GM23338 (cell line): ENCODE data around the gene KRTAP20-2. TPM values are rescaled to one million over a fixed set of nuclear protein-coding genes. Genes with fewer than 3 reads are reported as not detected.

Experiments
- ATAC-seq: fragments of 200-7000 bp; cut with Tn5 transposase; 3 replicates; pipeline ENCODE4 v1.9.1; 2020
- DNase-seq: peaks from one replicate; pipeline ENCODE4 v3.0.0-alpha.2; 2015; ENCODE audit warnings: low spot score
- H2AFZ ChIP-seq: fragments of 200-600 bp; sonication (generic); 2 replicates; pipeline ENCODE4 v1.8.0; 2016; ENCODE audit warnings: antibody characterized with exemption, mild to moderate bottlenecking, moderate library complexity
- H3F3A ChIP-seq: fragments of 200-600 bp; sonication (generic); replicated peaks from 2 replicates; pipeline ENCODE4 v1.8.0; 2017; ENCODE audit warnings: antibody characterized with exemption, mixed run types, low read depth
- H3K27ac ChIP-seq: fragments of 200-600 bp; sonication (generic); 2 replicates; pipeline ENCODE4 v1.6.1; 2016; ENCODE audit warnings: low read depth
- H3K27me3 ChIP-seq: fragments of 200-600 bp; sonication (generic); 2 replicates; pipeline ENCODE4 v1.8.0; 2016; ENCODE audit warnings: mild to moderate bottlenecking, mixed run types, moderate library complexity; ENCODE audit not compliant: insufficient read depth
- H3K36me3 ChIP-seq: fragments of 200-600 bp; sonication (generic); 2 replicates; pipeline ENCODE4 v1.8.0; 2016; ENCODE audit warnings: mild to moderate bottlenecking; ENCODE audit not compliant: insufficient read depth
- H3K4me1 ChIP-seq: fragments of 200-600 bp; sonication (generic); 2 replicates; pipeline ENCODE4 v1.8.0; 2016; ENCODE audit warnings: mild to moderate bottlenecking, moderate library complexity; ENCODE audit not compliant: insufficient read depth
- H3K4me2 ChIP-seq: fragments of 200-600 bp; sonication (generic); 2 replicates; pipeline ENCODE4 v1.7.1; 2017; ENCODE audit warnings: mixed run types
- H3K4me3 ChIP-seq: fragments of 200-600 bp; sonication (generic); 2 replicates; pipeline ENCODE4 v1.6.1; 2016; ENCODE audit warnings: mixed run types
- H3K79me2 ChIP-seq: fragments of 200-600 bp; sonication (generic); replicated peaks from 2 replicates; pipeline ENCODE4 v1.8.0; 2017; ENCODE audit warnings: mild to moderate bottlenecking; ENCODE audit not compliant: insufficient read depth
- H3K9me2 ChIP-seq: fragments of 200-600 bp; sonication (generic); 2 replicates; pipeline ENCODE4 v1.8.0; 2017; ENCODE audit not compliant: insufficient read depth
- H4K20me1 ChIP-seq: fragments of 200-600 bp; sonication (generic); replicated peaks from 2 replicates; pipeline ENCODE4 v1.8.0; 2017; ENCODE audit warnings: mild to moderate bottlenecking; ENCODE audit not compliant: insufficient read depth
- H3K27ac Mint-ChIP-seq: 2 replicates; pipeline ENCODE4 v1.8.0; 2020; ENCODE audit warnings: inconsistent platforms, mild to moderate bottlenecking, moderate library complexity, mixed read lengths
- H3K27me3 Mint-ChIP-seq: 3 replicates; pipeline ENCODE4 v1.8.0; 2022; ENCODE audit warnings: low read depth, mild to moderate bottlenecking, moderate library complexity, mixed read lengths, inconsistent platforms; ENCODE audit not compliant: insufficient read depth, poor library complexity
- H3K36me3 Mint-ChIP-seq: 3 replicates; pipeline ENCODE4 v1.8.0; 2021; ENCODE audit warnings: low read depth, mild to moderate bottlenecking, inconsistent platforms, moderate library complexity, mixed read lengths
- H3K4me1 Mint-ChIP-seq: 3 replicates; pipeline ENCODE4 v1.8.0; 2020; ENCODE audit warnings: mild to moderate bottlenecking, inconsistent platforms, mixed read lengths
- H3K4me3 Mint-ChIP-seq: 3 replicates; pipeline ENCODE4 v1.8.0; 2021; ENCODE audit warnings: moderate library complexity, mild to moderate bottlenecking, inconsistent platforms, mixed read lengths
- H3K9me3 Mint-ChIP-seq: 3 replicates; pipeline ENCODE4 v1.8.0; 2020; ENCODE audit warnings: moderate library complexity, mild to moderate bottlenecking, inconsistent platforms, mixed read lengths
- CREB1 ChIP-seq: fragments of 250-450 bp; sonication (Bioruptor Pico); IDR thresholded peaks from 2 replicates; pipeline ENCODE4 v1.5.0; 2020; ENCODE audit warnings: low read depth, mild to moderate bottlenecking, moderate library complexity
- EZH2 ChIP-seq: fragments of 200-600 bp; sonication (generic); IDR thresholded peaks from one replicate; pipeline ENCODE4 v1.8.0; 2017; ENCODE audit warnings: antibody characterized with exemption, mild to moderate bottlenecking, low read depth; ENCODE audit not compliant: unreplicated experiment
- EZH2phosphoT487 ChIP-seq: fragments of 200-600 bp; sonication (generic); IDR thresholded peaks from one replicate; pipeline ENCODE4 v1.8.1; 2018; ENCODE audit warnings: antibody characterized with exemption; ENCODE audit not compliant: unreplicated experiment
- JUNB ChIP-seq: IDR thresholded peaks from one replicate; pipeline ENCODE4 v1.6.1; 2016; ENCODE audit warnings: antibody characterized with exemption; ENCODE audit not compliant: unreplicated experiment
- NANOG ChIP-seq: IDR thresholded peaks from 2 replicates; pipeline ENCODE4 v1.6.1; 2016; ENCODE audit warnings: antibody characterized with exemption, borderline replicate concordance
- POLR2AphosphoS5 ChIP-seq: IDR thresholded peaks from 2 replicates; pipeline ENCODE4 v1.6.1; 2016; ENCODE audit warnings: antibody characterized with exemption, low read depth
- STAT1 ChIP-seq: IDR thresholded peaks from one replicate; pipeline ENCODE4 v1.6.1; 2016; ENCODE audit warnings: antibody characterized with exemption; ENCODE audit not compliant: unreplicated experiment
- ZNF331 ChIP-seq: fragments of 250-450 bp; sonication (Bioruptor Pico); IDR thresholded peaks from 2 replicates; pipeline ENCODE4 v1.5.0; 2020; ENCODE audit warnings: low read depth, mild to moderate bottlenecking, moderate library complexity
- polyA plus RNA-seq: library from polyadenylated mRNA; unstranded; fragments of >200 nt; fragmentation: Nextera tagmentation; extraction: Ambion mirVana; gene quantifications from 2 replicates; pipeline ENCODE4 v1.2.1, GENCODE V29; 2016
- total RNA-seq: library from RNA; depleted of rRNA; stranded (reverse); fragments of >200 nt; shearing (Covaris generic); gene quantifications from 2 replicates; pipeline ENCODE4 v1.2.3, GENCODE V29; 2014
- TF ChIP-seq, protein P1 (sequence below): IDR thresholded peaks from one replicate; pipeline ENCODE4 v1.6.1; 2018; ENCODE audit warnings: antibody characterized with exemption; ENCODE audit not compliant: unreplicated experiment
- TF ChIP-seq, protein P2 (sequence below), 2 experiments: fragments of 200-600 bp in 1 of 2; sonication (generic) in 1 of 2; conservative IDR thresholded peaks; 2 replicates each; pipeline versions ENCODE4 v1.5.1 to v1.6.1; 2016 to 2017; ENCODE audit warnings: antibody characterized with exemption in 2 of 2, low read depth in 2 of 2, mild to moderate bottlenecking in 2 of 2, moderate library complexity in 1 of 2
- TF ChIP-seq, protein P3 (sequence below): fragments of 250-450 bp; sonication (Bioruptor Pico); IDR thresholded peaks from 2 replicates; pipeline ENCODE4 v1.5.0; 2020; ENCODE audit warnings: mild to moderate bottlenecking, moderate library complexity
- TF ChIP-seq, protein P4 (sequence below): IDR thresholded peaks from 2 replicates; pipeline ENCODE4 v1.6.1; 2016; ENCODE audit warnings: antibody characterized with exemption

KRTAP20-2 gene
- total and polyA plus RNA-seq, 2 experiments from 2014 or later: not detected

DNA sequence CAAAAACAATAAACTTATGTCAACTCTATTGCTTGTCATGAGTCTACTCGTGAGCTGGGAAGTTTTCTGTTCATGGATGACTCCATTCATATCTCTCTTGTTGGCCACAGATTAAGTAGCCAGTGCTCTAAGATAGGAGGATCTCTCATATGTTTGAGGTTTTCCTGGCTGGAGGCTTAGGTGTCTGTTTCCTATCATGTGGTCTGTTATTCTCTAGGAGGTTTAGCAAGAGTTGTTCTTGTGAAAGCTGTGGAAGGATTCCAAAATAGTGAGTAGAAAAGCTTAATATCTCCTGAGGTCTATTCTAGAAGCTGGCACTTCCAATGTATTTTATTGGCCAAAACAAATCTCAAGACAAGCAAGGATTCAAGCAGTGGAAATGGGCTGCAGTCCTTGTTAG, 5.8 kb upstream of the KRTAP20-2 start:
- H3K9me3 Mint-ChIP-seq: peaks cover 15% of the 10 kb centered on the region
- no peak overlapping the region for H3K27ac ChIP-seq

More for the DNA sequence above, 5.8 kb upstream of the KRTAP20-2 start:
- Histone ChIP-seq H3K4me3 (no peak overlapping the region), H3K79me2 (no peaks in the 10 kb centered on the region), H4K20me1 (no peaks in the 10 kb centered on the region), H3F3A (no peaks in the 10 kb centered on the region), H3K36me3 (no peaks in the 10 kb centered on the region), H3K4me1 (no peaks in the 10 kb centered on the region; the same call in 1 of the 2 replicates), H3K9me2 (peaks cover 13% of the 10 kb centered on the region), H3K27me3 (no peaks in the 10 kb centered on the region), H2AFZ (no peak overlapping the region), H3K4me2 (no peak overlapping the region)
- H3K4me1 Mint-ChIP-seq: no peaks in the 10 kb centered on the region; the same call in 2 of the 3 replicates
- ATAC-seq: no peak
- no peak for TF ChIP-seq STAT1
- no peak for TF ChIP-seq NANOG
- TF ChIP-seq, protein P1, sequence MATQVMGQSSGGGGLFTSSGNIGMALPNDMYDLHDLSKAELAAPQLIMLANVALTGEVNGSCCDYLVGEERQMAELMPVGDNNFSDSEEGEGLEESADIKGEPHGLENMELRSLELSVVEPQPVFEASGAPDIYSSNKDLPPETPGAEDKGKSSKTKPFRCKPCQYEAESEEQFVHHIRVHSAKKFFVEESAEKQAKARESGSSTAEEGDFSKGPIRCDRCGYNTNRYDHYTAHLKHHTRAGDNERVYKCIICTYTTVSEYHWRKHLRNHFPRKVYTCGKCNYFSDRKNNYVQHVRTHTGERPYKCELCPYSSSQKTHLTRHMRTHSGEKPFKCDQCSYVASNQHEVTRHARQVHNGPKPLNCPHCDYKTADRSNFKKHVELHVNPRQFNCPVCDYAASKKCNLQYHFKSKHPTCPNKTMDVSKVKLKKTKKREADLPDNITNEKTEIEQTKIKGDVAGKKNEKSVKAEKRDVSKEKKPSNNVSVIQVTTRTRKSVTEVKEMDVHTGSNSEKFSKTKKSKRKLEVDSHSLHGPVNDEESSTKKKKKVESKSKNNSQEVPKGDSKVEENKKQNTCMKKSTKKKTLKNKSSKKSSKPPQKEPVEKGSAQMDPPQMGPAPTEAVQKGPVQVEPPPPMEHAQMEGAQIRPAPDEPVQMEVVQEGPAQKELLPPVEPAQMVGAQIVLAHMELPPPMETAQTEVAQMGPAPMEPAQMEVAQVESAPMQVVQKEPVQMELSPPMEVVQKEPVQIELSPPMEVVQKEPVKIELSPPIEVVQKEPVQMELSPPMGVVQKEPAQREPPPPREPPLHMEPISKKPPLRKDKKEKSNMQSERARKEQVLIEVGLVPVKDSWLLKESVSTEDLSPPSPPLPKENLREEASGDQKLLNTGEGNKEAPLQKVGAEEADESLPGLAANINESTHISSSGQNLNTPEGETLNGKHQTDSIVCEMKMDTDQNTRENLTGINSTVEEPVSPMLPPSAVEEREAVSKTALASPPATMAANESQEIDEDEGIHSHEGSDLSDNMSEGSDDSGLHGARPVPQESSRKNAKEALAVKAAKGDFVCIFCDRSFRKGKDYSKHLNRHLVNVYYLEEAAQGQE: no peak
- TF ChIP-seq ZNF331 (CRISPR knock-in tag): no peak
- TF ChIP-seq, protein P2, sequence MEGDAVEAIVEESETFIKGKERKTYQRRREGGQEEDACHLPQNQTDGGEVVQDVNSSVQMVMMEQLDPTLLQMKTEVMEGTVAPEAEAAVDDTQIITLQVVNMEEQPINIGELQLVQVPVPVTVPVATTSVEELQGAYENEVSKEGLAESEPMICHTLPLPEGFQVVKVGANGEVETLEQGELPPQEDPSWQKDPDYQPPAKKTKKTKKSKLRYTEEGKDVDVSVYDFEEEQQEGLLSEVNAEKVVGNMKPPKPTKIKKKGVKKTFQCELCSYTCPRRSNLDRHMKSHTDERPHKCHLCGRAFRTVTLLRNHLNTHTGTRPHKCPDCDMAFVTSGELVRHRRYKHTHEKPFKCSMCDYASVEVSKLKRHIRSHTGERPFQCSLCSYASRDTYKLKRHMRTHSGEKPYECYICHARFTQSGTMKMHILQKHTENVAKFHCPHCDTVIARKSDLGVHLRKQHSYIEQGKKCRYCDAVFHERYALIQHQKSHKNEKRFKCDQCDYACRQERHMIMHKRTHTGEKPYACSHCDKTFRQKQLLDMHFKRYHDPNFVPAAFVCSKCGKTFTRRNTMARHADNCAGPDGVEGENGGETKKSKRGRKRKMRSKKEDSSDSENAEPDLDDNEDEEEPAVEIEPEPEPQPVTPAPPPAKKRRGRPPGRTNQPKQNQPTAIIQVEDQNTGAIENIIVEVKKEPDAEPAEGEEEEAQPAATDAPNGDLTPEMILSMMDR (conservative IDR thresholded peaks at IDR 0.05; ENCODE audit: low read depth in 2 of 2): no peak
- TF ChIP-seq, protein P3, sequence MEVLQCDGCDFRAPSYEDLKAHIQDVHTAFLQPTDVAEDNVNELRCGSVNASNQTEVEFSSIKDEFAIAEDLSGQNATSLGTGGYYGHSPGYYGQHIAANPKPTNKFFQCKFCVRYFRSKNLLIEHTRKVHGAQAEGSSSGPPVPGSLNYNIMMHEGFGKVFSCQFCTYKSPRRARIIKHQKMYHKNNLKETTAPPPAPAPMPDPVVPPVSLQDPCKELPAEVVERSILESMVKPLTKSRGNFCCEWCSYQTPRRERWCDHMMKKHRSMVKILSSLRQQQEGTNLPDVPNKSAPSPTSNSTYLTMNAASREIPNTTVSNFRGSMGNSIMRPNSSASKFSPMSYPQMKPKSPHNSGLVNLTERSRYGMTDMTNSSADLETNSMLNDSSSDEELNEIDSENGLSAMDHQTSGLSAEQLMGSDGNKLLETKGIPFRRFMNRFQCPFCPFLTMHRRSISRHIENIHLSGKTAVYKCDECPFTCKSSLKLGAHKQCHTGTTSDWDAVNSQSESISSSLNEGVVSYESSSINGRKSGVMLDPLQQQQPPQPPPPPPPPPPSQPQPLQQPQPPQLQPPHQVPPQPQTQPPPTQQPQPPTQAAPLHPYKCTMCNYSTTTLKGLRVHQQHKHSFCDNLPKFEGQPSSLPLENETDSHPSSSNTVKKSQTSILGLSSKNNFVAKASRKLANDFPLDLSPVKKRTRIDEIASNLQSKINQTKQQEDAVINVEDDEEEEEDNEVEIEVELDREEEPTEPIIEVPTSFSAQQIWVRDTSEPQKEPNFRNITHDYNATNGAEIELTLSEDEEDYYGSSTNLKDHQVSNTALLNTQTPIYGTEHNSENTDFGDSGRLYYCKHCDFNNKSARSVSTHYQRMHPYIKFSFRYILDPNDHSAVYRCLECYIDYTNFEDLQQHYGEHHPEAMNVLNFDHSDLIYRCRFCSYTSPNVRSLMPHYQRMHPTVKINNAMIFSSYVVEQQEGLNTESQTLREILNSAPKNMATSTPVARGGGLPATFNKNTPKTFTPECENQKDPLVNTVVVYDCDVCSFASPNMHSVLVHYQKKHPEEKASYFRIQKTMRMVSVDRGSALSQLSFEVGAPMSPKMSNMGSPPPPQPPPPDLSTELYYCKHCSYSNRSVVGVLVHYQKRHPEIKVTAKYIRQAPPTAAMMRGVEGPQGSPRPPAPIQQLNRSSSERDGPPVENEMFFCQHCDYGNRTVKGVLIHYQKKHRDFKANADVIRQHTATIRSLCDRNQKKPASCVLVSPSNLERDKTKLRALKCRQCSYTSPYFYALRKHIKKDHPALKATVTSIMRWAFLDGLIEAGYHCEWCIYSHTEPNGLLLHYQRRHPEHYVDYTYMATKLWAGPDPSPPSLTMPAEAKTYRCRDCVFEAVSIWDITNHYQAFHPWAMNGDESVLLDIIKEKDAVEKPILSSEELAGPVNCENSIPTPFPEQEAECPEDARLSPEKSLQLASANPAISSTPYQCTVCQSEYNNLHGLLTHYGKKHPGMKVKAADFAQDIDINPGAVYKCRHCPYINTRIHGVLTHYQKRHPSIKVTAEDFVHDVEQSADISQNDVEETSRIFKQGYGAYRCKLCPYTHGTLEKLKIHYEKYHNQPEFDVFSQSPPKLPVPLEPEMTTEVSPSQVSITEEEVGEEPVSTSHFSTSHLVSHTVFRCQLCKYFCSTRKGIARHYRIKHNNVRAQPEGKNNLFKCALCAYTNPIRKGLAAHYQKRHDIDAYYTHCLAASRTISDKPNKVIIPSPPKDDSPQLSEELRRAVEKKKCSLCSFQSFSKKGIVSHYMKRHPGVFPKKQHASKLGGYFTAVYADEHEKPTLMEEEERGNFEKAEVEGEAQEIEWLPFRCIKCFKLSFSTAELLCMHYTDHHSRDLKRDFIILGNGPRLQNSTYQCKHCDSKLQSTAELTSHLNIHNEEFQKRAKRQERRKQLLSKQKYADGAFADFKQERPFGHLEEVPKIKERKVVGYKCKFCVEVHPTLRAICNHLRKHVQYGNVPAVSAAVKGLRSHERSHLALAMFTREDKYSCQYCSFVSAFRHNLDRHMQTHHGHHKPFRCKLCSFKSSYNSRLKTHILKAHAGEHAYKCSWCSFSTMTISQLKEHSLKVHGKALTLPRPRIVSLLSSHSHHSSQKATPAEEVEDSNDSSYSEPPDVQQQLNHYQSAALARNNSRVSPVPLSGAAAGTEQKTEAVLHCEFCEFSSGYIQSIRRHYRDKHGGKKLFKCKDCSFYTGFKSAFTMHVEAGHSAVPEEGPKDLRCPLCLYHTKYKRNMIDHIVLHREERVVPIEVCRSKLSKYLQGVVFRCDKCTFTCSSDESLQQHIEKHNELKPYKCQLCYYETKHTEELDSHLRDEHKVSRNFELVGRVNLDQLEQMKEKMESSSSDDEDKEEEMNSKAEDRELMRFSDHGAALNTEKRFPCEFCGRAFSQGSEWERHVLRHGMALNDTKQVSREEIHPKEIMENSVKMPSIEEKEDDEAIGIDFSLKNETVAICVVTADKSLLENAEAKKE: no peak
- TF ChIP-seq, protein P4, sequence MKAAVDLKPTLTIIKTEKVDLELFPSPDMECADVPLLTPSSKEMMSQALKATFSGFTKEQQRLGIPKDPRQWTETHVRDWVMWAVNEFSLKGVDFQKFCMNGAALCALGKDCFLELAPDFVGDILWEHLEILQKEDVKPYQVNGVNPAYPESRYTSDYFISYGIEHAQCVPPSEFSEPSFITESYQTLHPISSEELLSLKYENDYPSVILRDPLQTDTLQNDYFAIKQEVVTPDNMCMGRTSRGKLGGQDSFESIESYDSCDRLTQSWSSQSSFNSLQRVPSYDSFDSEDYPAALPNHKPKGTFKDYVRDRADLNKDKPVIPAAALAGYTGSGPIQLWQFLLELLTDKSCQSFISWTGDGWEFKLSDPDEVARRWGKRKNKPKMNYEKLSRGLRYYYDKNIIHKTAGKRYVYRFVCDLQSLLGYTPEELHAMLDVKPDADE: no peak
- no peak for TF ChIP-seq POLR2AphosphoS5
- no peak for TF ChIP-seq JUNB
- TF ChIP-seq EZH2: no peak
- TF ChIP-seq CREB1 (CRISPR knock-in tag): no peak
- no peak for TF ChIP-seq EZH2phosphoT487
- H3K27ac Mint-ChIP-seq: no peak overlapping the region
- H3K4me3 Mint-ChIP-seq: no peak overlapping the region
- H3K36me3 Mint-ChIP-seq: 0 out of 3 replicates have a peak, but pooled peaks cover 5% of the 10 kb centered on the region
- peaks cover 2% of the 10 kb centered on the region for H3K27me3 Mint-ChIP-seq
- DNase-seq: no peak
